ENCODE data around the gene EFNA5. TPM values are rescaled to one million over a fixed set of nuclear protein-coding genes. Genes with fewer than 3 reads are reported as not detected.

Gene EFNA5
- total RNA-seq, 1 experiment from 2014 or later: 42.7 TPM

GRCh38 chr5:107415762-107416161, 255.0 kb downstream of the EFNA5 start:
- Histone ChIP-seq H3K4me3 (no peak overlapping the region), H3K9me2 (ENCODE audit: insufficient read depth) (no peaks in the 10 kb centered on the region), H3K9me3 (ENCODE audit: insufficient read depth, low read depth) (no peaks in the 10 kb centered on the region), H3K79me2 (ENCODE audit: low read depth) (peaks cover 61% of the 10 kb centered on the region), H3F3A (ENCODE audit: insufficient read depth, low read depth) (no peaks in the 10 kb centered on the region), H3K27ac (no peak overlapping the region), H3K4me1 (replicated peaks; ENCODE audit: insufficient read depth) (no peaks in the 10 kb centered on the region; the same call in 1 of the 2 replicates), H3K36me3 (ENCODE audit: low read depth) (peaks cover 10% of the 10 kb centered on the region; the same call in 1 of the 2 replicates), H3K27me3 (ENCODE audit: insufficient read depth, low read depth) (no peaks in the 10 kb centered on the region), H3K4me2 (no peak overlapping the region), H4K20me1 (ENCODE audit: insufficient read depth) (no peaks in the 10 kb centered on the region), H2AFZ (no peak overlapping the region)
- TF ChIP-seq CTCF (conservative IDR thresholded peaks at IDR 0.05) (no peak), EZH2 (IDR thresholded peaks at IDR 0.05; ENCODE audit: low read depth) (no peak)
- intact Hi-C loops (cut with micrococcal nuclease; ENCODE audit: unreplicated experiment): no loop called here
- POLR2A ChIA-PET (ENCODE audit: unreplicated experiment): no interaction called here
- BruUV-seq (replicated peaks): no TSS peak
- no peak for DNase-seq
- CTCF ChIA-PET: no interaction called here

- H3K27me3 ChIP-seq (ENCODE audit: insufficient read depth, low read depth): no peaks in the 10 kb centered on the region
- no peak overlapping the region for H3K27ac ChIP-seq
- intact Hi-C loops (cut with micrococcal nuclease; ENCODE audit: unreplicated experiment): no loop called here
- no peak for DNase-seq
- TF ChIP-seq CTCF (conservative IDR thresholded peaks at IDR 0.05): no peak
- no peak for TF ChIP-seq EZH2 (IDR thresholded peaks at IDR 0.05; ENCODE audit: low read depth)
- H3K79me2 ChIP-seq (ENCODE audit: low read depth): peaks cover 63% of the 10 kb centered on the region
- peaks cover 2% of the 10 kb centered on the region; the same call in 1 of the 2 replicates for H3K4me1 ChIP-seq (replicated peaks; ENCODE audit: insufficient read depth)
- CTCF ChIA-PET: no interaction called here
- H4K20me1 ChIP-seq (ENCODE audit: insufficient read depth): no peaks in the 10 kb centered on the region
- H2AFZ ChIP-seq: no peak overlapping the region
- no peaks in the 10 kb centered on the region for H3K9me2 ChIP-seq (ENCODE audit: insufficient read depth)
- peaks cover 10% of the 10 kb centered on the region; the same call in 1 of the 2 replicates for H3K36me3 ChIP-seq (ENCODE audit: low read depth)
- H3K4me3 ChIP-seq: no peak overlapping the region
- H3K9me3 ChIP-seq (ENCODE audit: insufficient read depth, low read depth): no peaks in the 10 kb centered on the region
- H3F3A ChIP-seq (ENCODE audit: insufficient read depth, low read depth): no peaks in the 10 kb centered on the region
- H3K4me2 ChIP-seq: no peak overlapping the region
- no TSS peak for BruUV-seq (replicated peaks)
- POLR2A ChIA-PET (ENCODE audit: unreplicated experiment): no interaction called here
Measured at GRCh38 chr5:107414802-107415201, 255.9 kb downstream of the EFNA5 start.

- Histone ChIP-seq H3K4me1 (replicated peaks; ENCODE audit: insufficient read depth) (peaks cover 6% of the 10 kb centered on the region; the same call in 1 of the 2 replicates), H3K27ac (no peak overlapping the region), H3K4me2 (no peak overlapping the region), H3K27me3 (ENCODE audit: insufficient read depth, low read depth) (no peaks in the 10 kb centered on the region), H3K79me2 (ENCODE audit: low read depth) (peaks cover 62% of the 10 kb centered on the region), H4K20me1 (ENCODE audit: insufficient read depth) (no peaks in the 10 kb centered on the region), H3K9me2 (ENCODE audit: insufficient read depth) (no peaks in the 10 kb centered on the region), H3K9me3 (ENCODE audit: insufficient read depth, low read depth) (no peaks in the 10 kb centered on the region), H2AFZ (no peak overlapping the region), H3F3A (ENCODE audit: insufficient read depth, low read depth) (no peaks in the 10 kb centered on the region), H3K36me3 (ENCODE audit: low read depth) (peaks cover 20% of the 10 kb centered on the region), H3K4me3 (no peak overlapping the region)
- POLR2A ChIA-PET (ENCODE audit: unreplicated experiment): no interaction called here
- DNase-seq: no peak
- CTCF ChIA-PET: no interaction called here
- TF ChIP-seq CTCF (conservative IDR thresholded peaks at IDR 0.05) (no peak), EZH2 (IDR thresholded peaks at IDR 0.05; ENCODE audit: low read depth) (no peak)
- intact Hi-C loops (cut with micrococcal nuclease; ENCODE audit: unreplicated experiment): no loop called here
- BruUV-seq (replicated peaks): no TSS peak
Measured at GRCh38 chr5:107413754-107414153, 257.0 kb downstream of the EFNA5 start.

Data from PC-9 (cell line).